Fibroblast of the aortic adventitia (primary cell): ENCODE data around the gene PLSCR5. TPM values are rescaled to one million over a fixed set of nuclear protein-coding genes. Genes with fewer than 3 reads are reported as not detected.

Experiments
- DNase-seq: peaks from one replicate; pipeline ENCODE4 v3.0.0-alpha.2; 2010; ENCODE audit warnings: low read depth
- H3K4me3 ChIP-seq: 2 replicates; pipeline ENCODE4 v1.5.1; 2011; ENCODE audit warnings: low read depth, mild to moderate bottlenecking, control low read depth, low read length, moderate library complexity
- CTCF ChIP-seq: IDR thresholded peaks from 2 replicates; pipeline ENCODE4 v1.5.1; 2011; ENCODE audit warnings: mild to moderate bottlenecking, low read length, control low read depth, inconsistent platforms; ENCODE audit not compliant: insufficient read depth
- total RNA-seq: library from RNA; depleted of rRNA; stranded (reverse); fragments of >200 nt; gene quantifications from 2 replicates; pipeline ENCODE4 v1.2.3, GENCODE V29; 2012; ENCODE audit warnings: low replicate concordance

The PLSCR5 gene
- total RNA-seq, 1 donor = not detected

GRCh38 chr3:146575636-146576035, 29.5 kb downstream of the PLSCR5 start:
- no peak for DNase-seq
- no peak for TF ChIP-seq CTCF
- H3K4me3 ChIP-seq = no peak overlapping the region

- DNase-seq = no peak
- no peak for TF ChIP-seq CTCF
- H3K4me3 ChIP-seq = no peak overlapping the region
Measured at GRCh38 chr3:146574173-146574572, 31.0 kb downstream of the PLSCR5 start.

- no peak for DNase-seq
- TF ChIP-seq CTCF = no peak
- no peak overlapping the region for H3K4me3 ChIP-seq
Measured at GRCh38 chr3:146569314-146569713, 35.8 kb downstream of the PLSCR5 start.

GRCh38 chr3:146566138-146566537, 39.0 kb downstream of the PLSCR5 start:
- no peak for TF ChIP-seq CTCF
- no peak for DNase-seq
- H3K4me3 ChIP-seq = no peak overlapping the region

GRCh38 chr3:146561879-146562278, 43.3 kb downstream of the PLSCR5 start:
- no peak overlapping the region for H3K4me3 ChIP-seq
- TF ChIP-seq CTCF = no peak
- peak; percentile 45 for DNase-seq

GRCh38 chr3:146561463-146561862, 43.7 kb downstream of the PLSCR5 start:
- TF ChIP-seq CTCF = no peak

GRCh38 chr3:146560678-146561077, 44.5 kb downstream of the PLSCR5 start:
- no peak for DNase-seq
- no peak for TF ChIP-seq CTCF
- no peak overlapping the region for H3K4me3 ChIP-seq

More at GRCh38 chr3:146561463-146561862, 43.7 kb downstream of the PLSCR5 start:
- H3K4me3 ChIP-seq = no peak overlapping the region
- DNase-seq = no peak
